CD4-positive, alpha-beta T cell treated with Interleukin-2 at 100 ng/mL for 4 hours (primary cell): ENCODE results near the gene ACSF2.
"Not testable (repeated sequence)": the region's sequence is repeated elsewhere in the genome, so short reads cannot be mapped to it uniquely, and the experiment has no call there.

Experiments
- DNase-seq: peaks from one replicate; pipeline ENCODE4 v3.0.0-alpha.2; 2020; ENCODE audit warnings: low spot score

The ACSF2 gene

DNA sequence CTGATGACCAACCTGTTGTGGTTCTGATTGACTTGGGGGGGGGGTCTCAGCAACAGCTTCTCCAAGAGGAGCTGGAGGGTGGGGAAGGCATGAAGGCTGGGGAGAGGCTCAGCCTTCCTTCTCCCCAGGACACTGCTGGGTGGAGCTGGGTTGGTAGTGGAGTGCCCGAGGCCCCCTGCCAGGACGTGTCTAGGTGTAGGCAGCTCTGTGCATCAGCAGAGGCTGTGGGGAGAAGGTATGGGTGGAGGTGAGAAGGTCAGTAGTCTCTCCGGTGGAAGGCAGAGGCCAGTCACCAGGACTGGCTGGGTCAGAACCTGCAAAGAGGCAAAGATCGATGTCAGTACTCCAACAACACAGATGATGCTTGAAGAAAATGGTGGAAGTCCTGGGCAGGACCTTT is 38.7 kb downstream of the ACSF2 start:
- no peak for DNase-seq

- no peak for DNase-seq
These were observed 39.2 kb downstream of the ACSF2 start for GRCh38 chr17:50465171-50465570.

DNA sequence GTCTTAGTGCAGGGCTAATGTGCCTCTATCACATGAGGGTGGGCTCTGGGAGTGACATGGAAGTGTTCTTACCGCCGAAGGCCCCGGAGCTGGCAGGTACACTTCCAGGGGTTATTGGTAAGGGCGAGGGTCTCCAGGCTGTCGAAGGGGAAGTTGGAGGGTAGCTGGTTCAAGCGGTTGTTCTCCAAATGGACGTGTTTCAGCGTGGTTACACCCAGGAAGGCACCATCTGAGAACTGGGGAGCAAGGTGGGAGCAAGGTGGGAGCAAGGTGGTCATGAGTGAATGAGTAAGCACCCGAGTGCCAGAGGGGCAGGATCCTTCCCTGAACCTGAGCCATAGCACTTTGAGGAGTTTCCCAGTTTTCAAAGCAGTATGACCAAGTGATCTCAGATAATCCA is 39.6 kb downstream of the ACSF2 start:
- no peak for DNase-seq

DNA sequence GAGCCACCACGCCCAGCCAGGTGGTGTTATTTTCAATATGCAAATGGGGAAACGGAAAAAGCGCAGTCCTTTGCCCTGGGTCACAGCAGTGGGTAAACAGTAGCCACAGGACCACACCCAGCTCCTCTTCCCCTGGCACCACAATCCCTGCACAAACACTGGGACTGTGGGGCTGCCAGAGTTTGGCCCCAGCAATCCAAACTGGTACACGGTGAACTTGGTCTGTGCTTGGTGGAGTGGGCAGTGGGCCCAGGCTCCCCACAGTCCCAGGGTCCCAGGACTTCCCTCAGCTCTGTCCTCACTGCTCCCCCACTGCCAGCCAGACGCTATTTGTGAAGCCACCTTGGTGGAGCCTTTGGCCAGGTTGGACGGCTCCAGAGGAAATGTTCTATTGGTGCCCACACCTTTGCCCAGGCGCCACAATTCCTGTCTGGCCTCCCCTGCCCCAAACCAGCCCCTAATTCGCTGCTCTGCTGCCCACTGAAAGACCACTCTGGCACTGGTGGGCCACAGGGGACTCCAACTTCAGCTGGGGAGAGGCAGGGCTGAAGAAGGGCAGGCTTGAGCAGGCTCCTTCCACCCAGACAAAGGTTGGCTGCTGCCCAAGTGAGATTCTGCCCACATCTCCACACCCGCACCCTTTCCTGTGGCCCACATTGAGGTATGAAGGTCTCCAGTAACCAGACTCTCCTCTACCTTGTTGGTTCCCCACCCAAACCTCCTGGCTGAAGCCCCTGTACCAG is 40.5 kb downstream of the ACSF2 start:
- no peak for DNase-seq

DNA sequence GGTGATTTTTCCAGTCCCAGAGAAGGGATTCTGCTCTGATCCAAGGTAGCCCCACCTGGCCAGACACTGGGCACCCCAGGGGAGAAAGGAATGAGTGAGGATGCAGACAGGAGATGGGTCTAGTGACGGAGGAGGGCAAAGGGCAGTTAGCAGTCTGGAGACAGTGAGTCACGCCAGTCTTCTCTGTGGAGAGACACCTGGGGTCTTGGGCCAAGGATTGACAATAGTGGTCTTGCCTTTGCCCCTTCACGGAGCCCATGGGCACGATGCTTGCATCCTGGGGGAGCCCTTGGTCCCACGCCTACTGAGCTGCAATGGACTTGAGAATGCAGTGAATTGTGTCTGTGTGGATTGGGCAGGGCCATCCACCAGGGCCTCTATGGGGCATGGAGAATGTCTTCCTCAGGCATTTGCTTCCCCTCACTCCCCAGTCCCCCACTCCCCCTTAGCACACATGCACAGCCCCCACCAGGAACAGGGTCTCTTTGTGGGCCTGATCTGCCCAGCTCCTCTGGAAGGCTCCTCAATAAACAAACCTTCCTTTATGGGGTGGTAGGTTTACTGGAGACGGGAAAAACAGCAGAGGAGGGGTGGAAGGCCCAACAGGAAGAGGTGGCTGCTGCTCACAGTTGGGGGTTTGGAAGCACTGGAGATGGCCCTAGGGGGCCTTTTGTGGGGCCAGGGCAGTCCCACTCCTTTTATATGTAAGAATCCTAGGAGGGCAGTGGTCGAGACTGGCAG is 41.3 kb downstream of the ACSF2 start:
- DNase-seq, result no peak

DNA sequence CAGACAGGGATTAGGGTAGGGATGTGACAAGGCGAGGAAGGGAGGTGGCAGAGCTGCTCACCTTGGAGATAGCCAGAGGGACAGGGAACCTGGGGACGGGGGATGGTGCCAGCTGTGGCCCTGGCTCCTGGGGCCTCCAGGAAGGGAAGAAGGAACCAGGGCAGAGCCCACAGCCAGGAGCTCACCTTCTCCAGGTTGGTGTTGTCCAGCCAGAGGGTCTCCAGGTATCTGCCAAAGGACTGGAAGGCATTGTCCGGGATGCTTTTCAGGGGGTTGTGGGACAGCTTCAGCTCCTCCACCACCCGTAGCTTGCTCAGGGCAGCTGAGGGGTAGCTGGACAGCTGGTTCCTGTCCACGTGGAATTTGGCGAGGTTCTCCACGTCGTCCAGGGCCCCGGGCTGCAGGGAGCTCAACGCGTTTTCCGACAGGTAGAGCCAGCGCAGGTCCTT is 41.9 kb downstream of the ACSF2 start:
- no peak for DNase-seq

DNA sequence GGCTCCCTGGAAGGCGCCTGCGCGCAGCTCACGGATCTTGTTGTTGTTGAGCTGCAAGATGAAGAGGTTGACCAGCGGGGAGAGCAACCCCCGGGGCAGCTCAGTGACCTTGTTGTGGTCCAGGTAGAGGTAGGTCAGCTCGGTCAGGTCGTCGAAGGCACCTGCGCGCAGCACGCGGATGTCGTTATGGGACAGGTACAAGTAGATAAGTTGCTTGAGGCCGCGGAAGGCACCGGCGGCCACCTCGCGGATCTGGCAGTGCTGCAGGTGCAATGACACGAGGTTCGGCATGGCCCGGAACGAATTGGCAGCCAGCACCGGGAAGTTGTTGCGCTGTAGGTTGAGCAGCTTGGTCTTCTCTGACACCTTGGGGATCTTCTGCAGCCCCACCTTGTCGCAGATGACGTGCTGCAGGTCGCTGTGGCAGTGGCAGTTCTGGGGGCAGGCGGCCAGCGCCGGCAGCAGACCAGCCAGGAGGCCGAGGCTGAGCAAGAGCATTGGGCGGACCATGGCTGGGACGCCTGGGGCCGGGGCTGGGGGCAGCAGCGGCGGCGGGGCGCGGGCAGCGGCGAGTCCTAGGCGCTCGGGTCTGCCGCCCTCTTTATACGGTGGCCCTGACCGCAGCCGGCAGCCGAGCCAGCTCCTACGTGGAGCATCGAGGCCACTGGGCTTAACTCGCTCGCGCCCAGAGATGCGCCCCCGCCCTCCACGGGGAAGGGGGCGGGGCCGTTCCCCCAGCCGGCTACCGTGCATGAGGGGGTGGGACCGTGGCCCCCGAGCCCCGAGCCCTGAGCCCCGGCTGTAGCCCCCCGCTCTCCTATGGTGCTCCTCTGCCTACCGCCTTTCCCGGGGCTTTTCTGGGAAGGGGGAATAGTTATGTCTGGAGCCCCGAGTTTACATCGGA is 42.5 kb downstream of the ACSF2 start, which contains the start of gene CHAD:
Gene CHAD (minus strand): TSS at position 577 of the 904 bp plus-strand sequence. CDS start 67 bp downstream, at position 510.
- no peak for DNase-seq

DNA sequence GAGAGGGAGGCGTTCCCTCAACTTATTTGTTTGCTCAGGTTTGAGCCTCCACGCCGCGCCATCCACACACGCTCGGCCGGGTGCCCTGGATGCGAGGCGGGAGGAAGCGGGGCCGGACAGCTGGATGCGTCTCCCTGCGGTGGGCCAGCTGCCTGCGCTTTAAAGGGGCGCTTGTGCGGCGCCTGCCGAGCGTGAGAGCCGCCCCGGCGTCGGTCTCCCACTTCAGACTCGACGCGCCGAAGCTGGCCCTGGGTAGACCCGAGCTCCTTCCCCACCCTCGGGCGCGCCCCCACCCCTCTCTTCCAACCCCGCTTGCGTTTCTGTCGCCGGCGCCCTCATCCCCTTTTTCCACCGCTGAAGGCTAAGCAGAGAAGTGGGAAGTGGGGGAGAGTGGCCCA is 43.2 kb downstream of the ACSF2 start:
- DNase-seq, result no peak

DNA sequence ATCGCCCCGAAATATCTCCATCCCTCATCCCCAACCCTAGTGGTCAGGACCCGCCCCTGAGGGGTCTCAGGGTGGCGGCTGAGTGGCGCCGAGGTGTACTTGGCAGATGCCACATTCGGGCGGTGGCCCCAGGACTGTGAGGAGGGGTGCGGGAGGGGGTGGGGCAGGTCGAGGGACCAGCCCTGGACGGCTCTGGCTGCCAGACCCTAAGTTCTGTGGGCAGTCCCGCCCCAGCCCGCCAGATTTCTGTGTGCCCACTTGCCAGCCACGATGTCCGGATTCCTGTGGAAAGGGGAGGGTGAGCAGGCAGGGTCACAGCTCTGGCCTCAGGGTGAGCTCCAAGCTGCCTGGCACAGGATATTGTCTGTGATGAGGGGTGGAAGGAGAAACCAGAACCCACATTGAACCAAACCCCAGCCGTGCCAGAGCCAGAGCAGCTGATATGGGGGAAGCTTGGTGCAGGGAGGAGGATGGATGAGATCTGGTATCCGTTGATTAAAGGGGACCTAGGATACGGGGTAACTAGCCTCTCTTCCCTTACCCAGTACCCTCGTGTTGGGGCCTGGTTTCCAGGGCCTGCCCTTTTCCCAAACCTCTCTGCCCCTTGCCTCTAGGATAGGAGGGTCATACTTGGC is 43.8 kb downstream of the ACSF2 start:
- DNase-seq, result no peak

GRCh38 chr17:50470426-50470825 is 44.4 kb downstream of the ACSF2 start:
- DNase-seq, result no peak

GRCh38 chr17:50471009-50471905 is 45.2 kb downstream of the ACSF2 start:
- DNase-seq, result no peak

- no peak for DNase-seq
These were observed 46.3 kb downstream of the ACSF2 start for GRCh38 chr17:50472286-50472685.

- DNase-seq, result not testable (repeated sequence)
These were observed 46.7 kb downstream of the ACSF2 start for GRCh38 chr17:50472761-50473161.

DNA sequence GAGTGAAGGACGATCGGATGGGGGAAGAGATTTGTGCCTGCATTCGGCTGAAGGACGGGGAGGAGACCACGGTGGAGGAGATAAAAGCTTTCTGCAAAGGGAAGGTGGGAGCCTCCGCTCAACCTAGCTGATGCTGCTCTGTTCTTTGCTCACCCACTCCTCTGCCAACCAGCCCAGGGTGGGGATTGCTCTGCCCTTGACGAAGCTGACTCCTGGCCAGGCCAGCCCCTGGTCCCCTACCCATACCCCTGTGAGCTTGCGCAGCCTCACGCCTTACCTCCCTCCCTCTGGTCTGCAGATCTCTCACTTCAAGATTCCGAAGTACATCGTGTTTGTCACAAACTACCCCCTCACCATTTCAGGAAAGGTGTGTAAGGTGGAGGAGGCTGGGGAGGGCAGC is 47.9 kb downstream of the ACSF2 start:
- no peak for DNase-seq

DNA sequence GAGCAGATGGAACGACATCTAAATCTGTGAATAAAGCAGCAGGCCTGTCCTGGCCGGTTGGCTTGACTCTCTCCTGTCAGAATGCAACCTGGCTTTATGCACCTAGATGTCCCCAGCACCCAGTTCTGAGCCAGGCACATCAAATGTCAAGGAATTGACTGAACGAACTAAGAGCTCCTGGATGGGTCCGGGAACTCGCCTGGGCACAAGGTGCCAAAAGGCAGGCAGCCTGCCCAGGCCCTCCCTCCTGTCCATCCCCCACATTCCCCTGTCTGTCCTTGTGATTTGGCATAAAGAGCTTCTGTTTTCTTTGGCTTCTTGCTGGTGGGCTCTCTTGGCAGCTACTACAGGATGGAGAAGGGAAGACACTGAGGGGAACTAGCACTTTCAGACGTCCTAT is 48.5 kb downstream of the ACSF2 start:
- no peak for DNase-seq

DNA sequence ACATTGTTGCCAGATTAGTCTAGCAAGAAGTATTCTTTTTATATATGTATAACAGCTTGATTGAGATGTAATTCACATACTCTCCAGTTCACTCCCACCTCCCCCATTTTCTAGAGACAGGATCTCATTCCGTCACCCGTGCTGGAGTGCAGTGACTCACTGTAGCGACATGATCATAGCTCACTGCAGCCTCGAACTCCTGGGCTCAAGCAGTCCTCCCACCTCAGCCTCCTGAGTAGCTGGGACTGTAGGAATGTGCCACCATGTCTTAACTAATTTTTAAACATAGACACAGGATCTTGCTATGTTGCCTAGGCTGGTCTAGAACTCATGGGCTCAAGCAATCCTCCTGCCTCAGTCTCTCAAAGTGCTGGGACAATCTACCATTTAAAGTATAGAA is 49.3 kb downstream of the ACSF2 start:
- no peak for DNase-seq

DNA sequence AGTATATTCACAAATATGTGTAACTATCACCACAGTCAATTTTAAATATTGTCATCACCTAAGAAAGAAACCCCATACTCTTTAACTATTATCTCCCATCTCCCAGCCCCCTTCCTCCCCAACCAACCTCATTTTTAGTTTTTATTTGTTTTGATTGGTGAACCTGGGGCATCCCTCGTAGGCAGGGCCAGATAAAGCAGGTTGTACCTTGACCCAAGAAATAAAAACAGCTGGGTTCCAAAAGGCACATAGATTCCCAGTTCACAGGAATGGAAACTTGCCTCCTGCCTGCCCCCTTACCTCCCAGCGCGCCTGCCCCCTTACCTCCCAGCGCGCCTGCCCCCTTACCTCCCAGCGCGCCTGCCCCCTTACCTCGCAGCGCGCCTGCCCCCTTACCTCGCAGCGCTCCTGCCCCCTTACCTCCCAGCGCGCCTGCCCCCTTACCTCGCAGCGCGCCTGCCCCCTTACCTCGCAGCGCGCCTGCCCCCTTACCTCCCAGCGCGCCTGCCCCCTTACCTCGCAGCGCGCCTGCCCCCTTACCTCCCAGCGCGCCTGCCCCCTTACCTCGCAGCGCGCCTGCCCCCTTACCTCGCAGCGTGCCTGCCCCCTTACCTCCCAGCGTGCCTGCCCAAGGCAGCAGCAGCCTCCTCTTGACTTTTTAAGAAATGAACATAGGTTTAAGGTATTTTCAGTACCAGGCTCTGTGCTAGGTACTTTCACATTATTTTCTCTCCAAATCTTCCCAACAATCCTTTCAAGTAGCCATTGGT is 49.9 kb downstream of the ACSF2 start:
- not testable (repeated sequence) for DNase-seq

DNA sequence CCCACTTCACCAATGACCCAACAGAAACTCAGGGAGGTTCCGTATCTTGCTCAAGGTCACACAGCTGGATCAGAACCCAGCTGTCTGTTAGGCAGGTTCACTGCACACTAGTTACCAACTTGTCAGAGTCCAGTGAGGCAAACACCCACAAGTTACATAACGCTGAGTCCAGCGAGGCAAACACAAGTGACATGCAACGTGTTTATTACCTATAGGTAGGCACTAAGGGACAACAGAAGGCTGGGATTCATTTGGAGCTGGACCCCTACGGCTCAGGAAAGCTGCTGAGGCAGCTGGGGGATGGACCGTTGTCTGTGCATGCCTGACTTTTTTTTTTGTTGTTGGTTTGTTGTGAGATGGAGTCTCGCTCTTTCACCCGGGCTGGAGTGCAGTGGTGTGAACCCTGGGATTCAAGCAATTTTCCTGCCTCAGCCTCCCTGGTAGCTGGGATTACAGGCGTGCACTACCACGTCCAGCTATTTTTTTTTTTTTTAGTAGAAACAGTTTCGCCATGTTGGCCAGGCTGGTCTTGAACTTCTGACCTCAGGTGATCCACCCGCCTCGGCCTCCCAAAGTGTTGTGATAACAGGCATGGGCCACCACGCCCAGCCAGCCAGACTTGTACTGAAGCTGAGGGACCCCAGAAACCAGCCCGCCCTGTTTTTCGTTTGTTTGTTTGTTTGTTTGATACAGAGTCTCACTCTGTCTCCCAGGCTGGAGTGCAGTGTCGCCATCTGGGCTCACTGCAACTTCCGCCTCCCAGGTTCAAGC is 50.7 kb downstream of the ACSF2 start:
- no peak for DNase-seq

- DNase-seq, result no peak
These were observed 52.0 kb downstream of the ACSF2 start for GRCh38 chr17:50477976-50478375.
